ENCODE measurements around the gene CTSA.
"Not testable (repeated sequence)": the region's sequence is repeated elsewhere in the genome, so short reads cannot be mapped to it uniquely, and the experiment has no call there.

CTSA gene

DNA sequence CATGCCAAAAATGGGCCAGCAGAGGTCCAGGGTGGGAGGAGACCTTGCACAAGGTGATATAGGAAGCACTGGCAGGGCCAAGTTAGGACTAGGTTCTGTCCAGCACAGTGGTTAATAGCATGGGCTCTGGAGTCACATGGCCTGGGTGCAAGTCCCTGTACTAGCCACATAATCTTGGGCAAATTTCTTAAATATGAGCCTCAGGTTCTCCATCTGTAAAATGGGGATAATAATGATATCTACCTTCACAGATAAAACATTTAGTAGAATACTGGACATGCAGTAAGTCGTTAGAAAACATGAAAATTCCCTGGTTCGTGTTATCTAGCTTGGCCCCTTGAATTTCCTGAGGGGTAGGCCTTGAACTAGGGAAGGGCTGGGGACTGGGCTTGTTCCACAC lies 6.2 kb downstream of the CTSA start:
- DNase-seq: no peak

DNA sequence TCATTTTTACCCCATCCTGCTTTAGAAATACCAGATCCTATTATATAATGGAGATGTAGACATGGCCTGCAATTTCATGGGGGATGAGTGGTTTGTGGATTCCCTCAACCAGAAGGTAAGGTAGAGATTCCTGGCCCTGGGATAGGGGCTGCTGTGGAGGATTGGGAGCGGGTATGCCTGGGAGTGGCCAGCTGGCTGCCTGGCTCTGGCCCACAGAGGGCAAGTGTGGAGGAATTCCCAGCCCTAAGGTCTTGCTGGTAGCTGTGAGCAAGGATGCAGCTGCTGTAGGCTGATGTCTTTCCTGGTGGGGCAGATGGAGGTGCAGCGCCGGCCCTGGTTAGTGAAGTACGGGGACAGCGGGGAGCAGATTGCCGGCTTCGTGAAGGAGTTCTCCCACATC lies 6.6 kb downstream of the CTSA start:
- DNase-seq: no peak

DNA sequence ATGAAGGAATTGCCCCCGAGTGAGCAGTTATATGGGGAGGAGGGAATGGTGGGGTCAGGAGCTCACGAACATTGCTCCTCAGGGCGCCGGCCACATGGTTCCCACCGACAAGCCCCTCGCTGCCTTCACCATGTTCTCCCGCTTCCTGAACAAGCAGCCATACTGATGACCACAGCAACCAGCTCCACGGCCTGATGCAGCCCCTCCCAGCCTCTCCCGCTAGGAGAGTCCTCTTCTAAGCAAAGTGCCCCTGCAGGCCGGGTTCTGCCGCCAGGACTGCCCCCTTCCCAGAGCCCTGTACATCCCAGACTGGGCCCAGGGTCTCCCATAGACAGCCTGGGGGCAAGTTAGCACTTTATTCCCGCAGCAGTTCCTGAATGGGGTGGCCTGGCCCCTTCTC lies 7.2 kb downstream of the CTSA start:
- DNase-seq: no peak

DNA sequence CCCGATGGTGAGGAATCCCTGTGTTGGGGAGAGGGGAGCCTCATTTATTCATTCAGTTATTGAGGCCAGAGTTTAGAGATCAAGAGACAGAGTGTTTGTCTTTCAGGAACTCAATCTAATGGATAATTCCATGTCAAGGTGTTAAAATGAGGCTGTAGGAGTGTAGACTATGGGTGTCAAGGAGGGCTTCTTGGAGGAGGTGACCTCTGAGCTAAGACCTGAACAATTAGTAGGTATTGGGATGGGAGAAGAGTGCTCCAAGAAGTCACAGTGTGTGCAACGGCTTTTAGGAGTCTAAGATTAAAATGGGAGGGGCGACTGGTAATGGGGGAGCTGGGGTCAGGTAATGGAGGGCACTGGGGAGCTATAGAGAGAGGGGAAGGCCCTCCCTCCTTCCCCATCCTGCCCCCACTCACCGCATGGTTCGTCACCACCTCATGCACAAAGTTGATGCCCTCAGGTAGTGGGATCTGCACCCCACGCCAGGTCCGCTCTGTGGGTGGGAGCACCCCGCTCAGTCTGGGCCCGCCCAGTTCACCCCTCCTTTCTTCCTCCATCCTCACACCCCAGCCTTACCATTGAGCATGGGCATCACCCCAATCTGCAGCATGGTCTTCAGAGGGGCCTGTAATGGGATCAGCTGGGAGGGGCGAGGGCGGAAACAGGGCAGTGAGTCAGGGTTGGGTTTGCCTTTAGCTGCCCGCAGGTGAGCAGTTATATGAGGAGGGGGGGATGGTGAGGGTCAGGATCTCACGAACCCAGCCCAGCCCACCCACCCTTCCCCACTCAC lies 8.1 kb downstream of the CTSA start:
- no peak for DNase-seq

- DNase-seq: not testable (repeated sequence)
Observed at GRCh38 chr20:45901332-45901731, 10.2 kb downstream of the CTSA start.

GRCh38 chr20:45902199-45902701 lies 11.1 kb downstream of the CTSA start:
- DNase-seq: peak; percentile 56

DNA sequence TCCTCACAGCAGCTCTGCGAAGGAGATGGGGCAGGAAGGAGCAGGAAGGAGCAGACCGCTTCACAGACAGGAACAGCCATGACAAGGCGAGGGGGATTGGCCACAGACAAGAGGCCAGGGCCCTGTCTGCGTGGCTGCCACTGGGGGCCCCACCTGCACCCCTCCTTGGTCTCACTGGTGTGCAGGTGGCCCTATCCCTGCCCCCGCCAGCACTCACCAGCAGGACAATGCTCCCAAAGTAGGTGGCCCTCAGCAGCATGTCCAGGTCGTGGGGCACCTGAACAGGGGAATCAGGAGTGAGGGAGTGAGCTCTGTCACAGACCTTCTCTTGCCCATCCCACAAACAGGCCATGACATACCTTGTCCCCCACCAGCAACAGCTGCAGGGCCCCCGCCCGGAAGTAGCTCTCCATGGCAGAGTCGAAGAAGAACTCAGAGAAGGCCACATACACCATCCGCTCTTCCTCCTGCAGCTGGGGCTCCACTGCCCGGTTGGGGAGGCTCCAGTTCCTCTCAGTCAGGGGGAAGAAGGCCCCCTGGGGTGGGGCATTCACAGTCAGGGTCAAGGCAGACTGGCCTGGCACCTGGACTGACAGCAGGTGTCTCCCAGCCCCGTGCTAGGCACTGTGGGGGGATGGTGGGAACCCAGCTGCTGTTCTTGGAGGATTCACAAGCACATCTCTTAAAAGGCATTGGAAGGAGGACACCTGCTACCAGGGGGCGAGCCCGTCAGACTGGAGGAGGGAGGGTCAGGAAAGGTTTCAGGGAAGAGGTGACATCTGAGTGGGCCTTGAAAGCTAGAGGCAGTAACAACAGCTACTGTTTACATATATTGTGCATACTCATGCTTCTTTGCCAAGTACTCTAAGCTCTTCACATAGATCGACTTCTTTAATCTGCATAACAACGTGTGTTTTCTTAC lies 13.7 kb downstream of the CTSA start:
- DNase-seq: no peak

GRCh38 chr20:45905505-45906079 lies 14.5 kb downstream of the CTSA start:
- DNase-seq: no peak

DNA sequence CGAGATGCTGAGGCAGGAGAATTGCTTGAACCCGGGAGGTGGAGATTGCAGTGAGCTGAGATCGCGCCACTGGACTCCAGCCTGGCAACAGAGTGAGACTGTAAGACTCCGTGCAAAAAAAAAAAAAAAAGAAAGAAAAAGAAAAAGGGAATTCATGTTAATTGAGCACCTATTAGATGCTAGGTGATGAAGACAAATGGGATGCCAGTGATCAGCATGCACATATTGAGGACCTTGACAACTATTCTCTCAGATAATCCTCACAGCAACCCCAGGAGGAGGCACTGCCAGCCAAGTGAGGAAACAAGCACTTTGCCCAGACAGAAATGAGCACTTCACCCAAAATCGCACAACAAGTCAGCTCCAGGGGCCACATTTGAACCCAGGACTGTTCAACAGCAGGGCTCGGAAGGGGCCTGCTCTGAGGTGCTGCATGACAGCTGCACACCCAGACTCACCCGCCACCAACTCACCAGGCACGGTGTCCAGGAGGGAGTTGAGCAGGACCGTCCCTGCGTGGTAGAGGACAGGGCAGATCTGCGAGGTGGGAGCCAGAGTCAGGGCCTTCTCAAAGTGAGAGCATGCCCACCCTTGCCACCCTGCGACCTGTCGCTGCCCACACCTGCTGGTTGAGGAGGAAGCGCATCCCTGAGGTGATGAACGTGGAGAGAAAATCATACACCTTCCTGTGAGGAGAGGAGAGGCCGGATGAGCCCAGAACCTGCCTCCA lies 16.2 kb downstream of the CTSA start:
- DNase-seq: no peak

GRCh38 chr20:45908084-45908483 lies 16.9 kb downstream of the CTSA start:
- DNase-seq: no peak

GRCh38 chr20:45909336-45909808 lies 18.2 kb downstream of the CTSA start:
- DNase-seq: no peak

- no peak for DNase-seq
Observed at GRCh38 chr20:45909817-45910669, 18.9 kb downstream of the CTSA start.

DNA sequence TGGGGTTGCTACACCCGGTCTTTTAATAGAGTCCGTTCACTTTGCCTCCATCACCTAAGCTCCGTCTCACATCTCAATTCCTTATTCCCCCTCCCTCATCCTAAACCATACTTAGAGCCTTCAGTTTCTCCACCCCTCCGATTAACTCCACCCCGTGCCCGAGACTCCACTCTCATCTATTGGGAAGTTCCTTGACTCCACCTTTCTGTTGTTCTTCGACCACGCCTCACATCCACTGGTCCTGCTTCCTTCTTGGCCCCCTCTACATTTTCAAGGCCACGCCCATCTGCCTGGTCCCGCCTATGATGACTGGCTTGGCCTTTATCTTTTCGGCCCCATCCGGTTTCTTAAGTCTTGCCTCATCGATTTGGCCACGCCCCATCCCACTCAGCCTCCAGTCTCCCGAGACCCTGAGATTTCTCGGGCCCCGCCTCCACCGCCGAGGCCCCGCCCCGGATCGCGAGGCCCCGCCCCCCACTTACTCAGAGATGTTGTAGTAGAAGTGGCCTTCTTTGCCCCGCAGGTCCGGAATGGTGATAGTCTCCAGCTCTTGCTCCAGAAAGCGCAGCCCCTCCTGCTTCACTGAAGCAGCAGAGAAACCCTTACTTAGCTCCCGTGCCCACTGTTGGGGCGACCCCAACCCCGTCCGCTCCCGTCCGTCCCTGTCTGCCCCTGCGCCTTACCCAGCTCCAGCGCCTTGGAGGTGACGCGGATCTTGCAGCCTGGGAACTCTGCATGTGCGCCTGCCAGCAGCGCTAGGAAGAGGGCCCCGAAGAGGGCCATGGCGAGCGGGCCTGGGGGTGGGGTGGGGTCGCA lies 19.7 kb downstream of the CTSA start:
- peak; percentile 96 for DNase-seq

- no peak for DNase-seq
Observed at GRCh38 chr20:45911486-45912343, 20.6 kb downstream of the CTSA start, which contains the start of gene PLTP. PLTP (minus strand) TSS chr20:45912155; CDS start chr20:45911452, 703 bp downstream.

DNA sequence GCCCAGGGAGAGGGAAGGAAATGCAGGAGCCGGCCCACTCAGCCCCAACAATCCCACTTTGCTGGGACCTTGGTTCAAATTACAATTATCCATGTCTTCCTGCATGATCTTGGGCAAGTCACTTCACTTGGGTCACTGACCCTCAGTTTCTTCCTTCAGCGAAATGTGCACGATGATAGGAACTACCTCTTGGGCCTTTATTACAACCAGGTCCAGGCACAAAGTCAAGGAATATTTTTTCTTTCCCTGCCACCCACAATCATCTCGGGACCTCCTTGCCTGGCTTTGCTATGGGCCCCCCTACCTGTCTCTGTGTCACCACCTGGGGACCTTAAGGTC lies 21.2 kb downstream of the CTSA start:
- DNase-seq: no peak

GRCh38 chr20:45913116-45913515 lies 22.0 kb downstream of the CTSA start:
- no peak for DNase-seq

DNA sequence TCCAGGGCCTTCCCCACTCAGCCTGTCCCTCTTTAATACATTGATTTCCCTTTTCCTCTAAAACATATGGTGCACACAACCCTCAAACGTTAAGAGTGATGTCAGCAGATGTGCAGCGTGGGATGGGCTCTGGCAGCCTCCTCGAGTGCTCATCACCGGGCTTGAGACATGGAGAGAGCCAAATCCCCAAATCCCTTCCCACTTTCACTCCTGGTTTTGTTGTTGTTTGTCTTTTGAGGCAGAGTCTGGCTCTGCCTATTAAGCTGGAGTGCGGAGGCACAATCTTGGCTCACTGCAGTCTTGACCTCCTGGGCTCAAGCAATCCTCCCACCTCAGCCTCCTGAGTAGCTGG lies 26.6 kb downstream of the CTSA start:
- no peak for DNase-seq

DNA sequence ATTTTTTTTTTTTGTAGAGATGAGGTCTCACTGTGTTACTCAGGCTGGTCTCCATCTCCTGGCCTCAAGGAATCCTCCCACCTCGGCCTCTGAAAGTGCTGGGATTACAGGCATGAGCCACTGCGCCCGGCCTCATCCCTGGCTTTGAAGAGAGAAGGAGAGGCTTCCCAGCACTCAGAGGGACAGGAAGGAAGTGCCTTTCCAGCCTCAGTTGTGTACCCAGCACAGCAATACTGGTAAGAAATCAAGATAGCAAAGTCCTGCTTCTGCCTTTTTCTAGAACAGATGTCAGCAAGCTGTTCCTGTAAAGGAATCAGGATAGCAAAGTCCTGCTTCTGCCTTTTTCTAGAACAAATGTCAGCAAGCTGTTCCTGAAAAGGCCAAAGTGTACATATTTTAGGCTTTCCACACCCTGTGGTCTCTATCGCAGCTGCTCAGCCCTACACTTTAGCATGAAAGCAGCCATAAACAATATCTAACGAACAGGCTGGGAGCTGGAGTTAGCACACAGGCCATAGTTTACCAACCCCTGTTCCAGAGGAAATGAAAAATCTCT lies 27.1 kb downstream of the CTSA start:
- no peak for DNase-seq

- DNase-seq: no peak
Observed at GRCh38 chr20:45918779-45919537, 27.8 kb downstream of the CTSA start.
